Hypothalamus (tissue), 51 donors: ENCODE results near the gene STAT1.

Experiments used
- DNase-seq, 51 donors: peaks; one replicate each; lab custom pipeline; 2025; lab: John Stamatoyannopoulos, UW

Gene STAT1

DNA sequence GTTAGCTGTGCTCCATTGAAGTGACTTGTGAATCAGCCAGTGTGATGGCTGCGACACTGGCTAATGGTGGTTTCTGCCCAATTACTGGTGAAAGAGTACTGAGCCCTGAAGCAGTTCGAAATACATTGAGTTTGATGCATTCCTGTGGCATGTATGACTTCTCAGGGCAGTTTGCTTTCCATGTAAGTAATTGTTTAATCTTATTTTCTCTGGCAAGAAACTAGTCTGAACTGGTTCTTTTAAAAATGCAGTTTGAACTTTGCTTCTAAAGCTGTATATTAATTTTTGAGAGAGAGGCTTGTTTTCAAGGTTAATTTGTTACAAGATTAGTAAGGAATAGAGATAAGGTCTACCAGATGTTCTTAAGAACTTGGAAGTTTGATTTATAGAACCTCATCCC, 86.7 kb downstream of the STAT1 start:
- no peak for DNase-seq

DNA sequence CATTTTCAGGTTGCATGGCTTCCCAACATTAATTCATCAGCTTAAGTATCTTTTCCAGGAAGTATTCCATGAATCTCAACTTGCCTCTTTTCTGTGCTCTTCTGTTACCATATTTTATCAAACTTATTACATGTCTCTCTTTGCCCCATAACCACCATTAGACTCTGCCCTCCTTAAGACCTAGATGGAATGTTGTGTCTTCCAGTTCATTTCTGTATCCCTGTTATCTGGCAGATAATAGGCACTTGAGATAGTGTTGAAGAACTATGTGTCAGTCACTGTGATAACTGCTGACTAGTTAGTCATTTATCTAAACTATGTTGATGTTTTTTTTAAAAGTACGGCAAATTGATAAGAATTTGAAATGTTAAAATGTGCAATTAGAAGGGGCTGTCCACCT, 91.6 kb downstream of the STAT1 start:
- DNase-seq: no peak

GRCh38 chr2:190920085-190920484, 93.9 kb downstream of the STAT1 start:
- no peak for DNase-seq
